ENCODE data around the gene CBX4.

Gene CBX4

GRCh38 chr17:79829004-79829403, 10.2 kb downstream of the CBX4 start:
- DNase-seq: no peak

- DNase-seq: no peak
Measured at GRCh38 chr17:79826841-79827578, 12.2 kb downstream of the CBX4 start.

- no peak for DNase-seq
Measured at GRCh38 chr17:79826204-79826680, 13.0 kb downstream of the CBX4 start.

- no peak for DNase-seq
Measured at GRCh38 chr17:79825580-79825921, 13.7 kb downstream of the CBX4 start.

- no peak for DNase-seq
Measured at GRCh38 chr17:79824893-79825579, 14.2 kb downstream of the CBX4 start.

- no peak for DNase-seq
Measured at GRCh38 chr17:79824234-79824633, 15.0 kb downstream of the CBX4 start.

GRCh38 chr17:79822583-79823124, 16.6 kb downstream of the CBX4 start:
- DNase-seq: no peak

GRCh38 chr17:79821331-79822095, 17.7 kb downstream of the CBX4 start:
- DNase-seq: no peak

- DNase-seq: no peak
Measured at GRCh38 chr17:79820959-79821330, 18.3 kb downstream of the CBX4 start.

- no peak for DNase-seq
Measured at GRCh38 chr17:79819534-79820276, 19.5 kb downstream of the CBX4 start.

GRCh38 chr17:79819085-79819484, 20.2 kb downstream of the CBX4 start:
- no peak for DNase-seq

- DNase-seq: no peak
Measured at GRCh38 chr17:79818026-79818758, 21.0 kb downstream of the CBX4 start.

GRCh38 chr17:79815836-79816461, 23.3 kb downstream of the CBX4 start:
- DNase-seq: no peak

GRCh38 chr17:79814974-79815835, 24.0 kb downstream of the CBX4 start:
- DNase-seq: no peak

- DNase-seq: no peak
Measured at GRCh38 chr17:79814127-79814973, 24.9 kb downstream of the CBX4 start.

GRCh38 chr17:79813297-79814126, 25.7 kb downstream of the CBX4 start:
- DNase-seq: no peak

GRCh38 chr17:79812353-79813258, 26.6 kb downstream of the CBX4 start:
- no peak for DNase-seq

Measured in fibroblast of skin of abdomen (primary cell).